ENCODE data around the gene BCAT1.
A peak's percentile ranks its signal among the peaks of the same experiment; 100 is the strongest.
"Not testable (repeated sequence)": the region's sequence is repeated elsewhere in the genome, so short reads cannot be mapped to it uniquely, and the experiment has no call there.

BCAT1 gene

DNA sequence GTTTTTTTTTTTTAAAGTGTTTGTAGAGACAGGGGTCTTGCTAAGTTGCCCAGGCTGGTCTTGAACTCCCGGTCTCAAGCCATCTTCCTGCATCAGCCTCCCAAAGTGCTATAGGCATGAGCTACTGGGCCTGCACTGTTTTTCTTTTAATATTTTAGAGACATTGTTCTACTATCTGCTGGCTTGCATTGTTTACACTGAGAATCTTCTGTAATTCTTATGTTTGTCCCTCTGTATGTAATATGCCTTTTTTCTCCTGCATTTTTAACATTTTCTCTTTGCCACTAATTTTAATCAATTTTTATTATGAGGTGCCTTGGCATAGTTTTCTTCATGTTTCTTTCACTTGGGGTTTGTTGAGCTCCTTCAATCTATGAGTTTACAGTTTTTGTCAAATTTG lies 15.4 kb upstream of the BCAT1 start:
- Histone ChIP-seq H3K9me3 (ENCODE audit: low read length) (no peaks in the 10 kb centered on the region), H4K20me1 (ENCODE audit: insufficient read depth, low read length) (no peaks in the 10 kb centered on the region)

DNA sequence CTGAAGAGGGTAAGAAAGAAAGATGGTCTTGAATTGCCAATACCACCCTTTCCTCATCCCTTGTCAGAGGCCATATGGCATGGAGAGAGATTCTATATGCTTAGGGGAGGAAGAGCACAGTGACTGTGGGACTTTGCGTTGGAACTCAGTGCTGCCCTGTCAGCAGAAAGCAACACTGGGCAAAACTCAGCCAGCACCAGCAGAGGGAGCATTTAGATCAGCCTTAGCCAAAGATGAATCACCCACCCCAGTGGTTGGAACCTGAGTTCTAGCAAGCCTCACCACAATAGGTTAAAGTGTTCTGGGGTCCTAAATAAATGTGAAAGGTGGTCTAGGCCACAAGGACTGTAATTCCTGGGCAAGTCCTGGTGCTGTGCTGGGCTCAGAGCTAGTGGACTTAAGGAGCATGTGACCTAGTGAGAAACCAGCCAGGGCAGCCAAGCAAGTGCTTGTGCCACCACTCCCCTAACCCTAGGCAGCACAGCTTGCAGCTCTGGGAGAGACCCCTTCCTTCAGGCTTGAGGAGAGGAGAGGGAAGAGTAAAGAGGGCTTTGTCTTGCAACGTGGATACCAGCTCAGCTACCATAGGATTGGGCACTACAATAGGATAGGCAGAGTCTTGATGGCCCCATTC lies 11.4 kb upstream of the BCAT1 start:
- Histone ChIP-seq H3K9me2 (ENCODE audit: low read depth, low read length) (no peaks in the 10 kb centered on the region), H3K27ac (ENCODE audit: low read depth, low read length, poor library complexity, severe bottlenecking) (no peak overlapping the region), H3K9ac (ENCODE audit: low read length) (no peak overlapping the region), H3K36me3 (ENCODE audit: insufficient read depth, low read length) (no peaks in the 10 kb centered on the region), H3K4me2 (ENCODE audit: low read length) (no peak overlapping the region), H3K27me3 (ENCODE audit: insufficient read depth, low read length) (no peaks in the 10 kb centered on the region), H3F3A (ENCODE audit: insufficient read depth, low read length) (no peaks in the 10 kb centered on the region), H4K20me1 (ENCODE audit: insufficient read depth, low read length) (no peaks in the 10 kb centered on the region), H3K4me1 (ENCODE audit: insufficient read depth, low read length, severe bottlenecking) (no peaks in the 10 kb centered on the region), H3K9me3 (ENCODE audit: low read length) (no peaks in the 10 kb centered on the region), H2AFZ (ENCODE audit: low read length) (no peak overlapping the region), H3K4me3 (ENCODE audit: low read depth, low read length, poor library complexity, severe bottlenecking) (no peak overlapping the region), H3K79me2 (ENCODE audit: insufficient read depth, low read length) (no peaks in the 10 kb centered on the region)
- TF ChIP-seq EZH2 (IDR thresholded peaks at IDR 0.05; ENCODE audit: borderline replicate concordance, low read length): no peak
- TF ChIP-seq CTCF (IDR thresholded peaks at IDR 0.05; ENCODE audit: low read length): peak; percentile 81

More for the DNA sequence above, 15.4 kb upstream of the BCAT1 start:
- no peaks in the 10 kb centered on the region for H3F3A ChIP-seq (ENCODE audit: insufficient read depth, low read length)
- H3K79me2 ChIP-seq (ENCODE audit: insufficient read depth, low read length): no peaks in the 10 kb centered on the region
- H3K36me3 ChIP-seq (ENCODE audit: insufficient read depth, low read length): no peaks in the 10 kb centered on the region
- H3K4me3 ChIP-seq (ENCODE audit: low read depth, low read length, poor library complexity, severe bottlenecking): no peak overlapping the region
- H3K4me2 ChIP-seq (ENCODE audit: low read length): no peak overlapping the region
- no peaks in the 10 kb centered on the region for H3K9me2 ChIP-seq (ENCODE audit: low read depth, low read length)
- no peaks in the 10 kb centered on the region for H3K27me3 ChIP-seq (ENCODE audit: insufficient read depth, low read length)
- H3K9ac ChIP-seq (ENCODE audit: low read length): no peak overlapping the region
- TF ChIP-seq CTCF (IDR thresholded peaks at IDR 0.05; ENCODE audit: low read length): no peak
- no peak for TF ChIP-seq EZH2 (IDR thresholded peaks at IDR 0.05; ENCODE audit: borderline replicate concordance, low read length)
- no peaks in the 10 kb centered on the region for H3K4me1 ChIP-seq (ENCODE audit: insufficient read depth, low read length, severe bottlenecking)
- no peak overlapping the region for H2AFZ ChIP-seq (ENCODE audit: low read length)
- no peak overlapping the region for H3K27ac ChIP-seq (ENCODE audit: low read depth, low read length, poor library complexity, severe bottlenecking)

GRCh38 chr12:24956351-24956750 lies 7.5 kb upstream of the BCAT1 start:
- not testable (repeated sequence) for H3K9me2 ChIP-seq (ENCODE audit: low read depth, low read length); H4K20me1 ChIP-seq (ENCODE audit: insufficient read depth, low read length); H3K4me3 ChIP-seq (ENCODE audit: low read depth, low read length, poor library complexity, severe bottlenecking); H3K9me3 ChIP-seq (ENCODE audit: low read length); H2AFZ ChIP-seq (ENCODE audit: low read length); H3K4me1 ChIP-seq (ENCODE audit: insufficient read depth, low read length, severe bottlenecking); H3K9ac ChIP-seq (ENCODE audit: low read length); H3K79me2 ChIP-seq (ENCODE audit: insufficient read depth, low read length); H3K36me3 ChIP-seq (ENCODE audit: insufficient read depth, low read length); H3K4me2 ChIP-seq (ENCODE audit: low read length); H3F3A ChIP-seq (ENCODE audit: insufficient read depth, low read length); H3K27me3 ChIP-seq (ENCODE audit: insufficient read depth, low read length); H3K27ac ChIP-seq (ENCODE audit: low read depth, low read length, poor library complexity, severe bottlenecking)

GRCh38 chr12:24955853-24956252 lies 7.0 kb upstream of the BCAT1 start:
- Histone ChIP-seq H3K9me2 (ENCODE audit: low read depth, low read length) (no peaks in the 10 kb centered on the region), H3K9ac (ENCODE audit: low read length) (no peak overlapping the region), H3K27ac (ENCODE audit: low read depth, low read length, poor library complexity, severe bottlenecking) (no peak overlapping the region), H3K9me3 (ENCODE audit: low read length) (no peaks in the 10 kb centered on the region), H2AFZ (ENCODE audit: low read length) (no peak overlapping the region), H4K20me1 (ENCODE audit: insufficient read depth, low read length) (no peaks in the 10 kb centered on the region), H3K79me2 (ENCODE audit: insufficient read depth, low read length) (no peaks in the 10 kb centered on the region), H3K4me1 (ENCODE audit: insufficient read depth, low read length, severe bottlenecking) (no peaks in the 10 kb centered on the region), H3F3A (ENCODE audit: insufficient read depth, low read length) (no peaks in the 10 kb centered on the region), H3K36me3 (ENCODE audit: insufficient read depth, low read length) (no peaks in the 10 kb centered on the region), H3K27me3 (ENCODE audit: insufficient read depth, low read length) (no peaks in the 10 kb centered on the region), H3K4me2 (ENCODE audit: low read length) (no peak overlapping the region), H3K4me3 (ENCODE audit: low read depth, low read length, poor library complexity, severe bottlenecking) (no peak overlapping the region)
- TF ChIP-seq EZH2 (IDR thresholded peaks at IDR 0.05; ENCODE audit: borderline replicate concordance, low read length): no peak
- TF ChIP-seq CTCF (IDR thresholded peaks at IDR 0.05; ENCODE audit: low read length): no peak

All from OCI-LY1 (cell line).